GM18868 (cell line): ENCODE measurements around the gene ANO2.

ENCODE experiments used
- ATAC-seq: cut with Tn5 transposase; IDR thresholded peaks from one replicate; pipeline ENCODE4 v1.9.1; 2021; ENCODE audit warnings: mild to moderate bottlenecking, moderate library complexity; ENCODE audit not compliant: unreplicated experiment

ANO2 gene

GRCh38 chr12:5945071-5946008, at the start of gene ANO2:
Gene ANO2, minus strand, starts transcription at chr12:5945259. Its CDS starts 42 bp downstream, at chr12:5945217.
- ATAC-seq, result no peak

GRCh38 chr12:5989621-5990020, 44.6 kb upstream of the ANO2 start:
- ATAC-seq, result no peak

GRCh38 chr12:5988659-5989116, 43.6 kb upstream of the ANO2 start:
- peak; percentile 51 for ATAC-seq

- no peak for ATAC-seq
Observed at GRCh38 chr12:5988088-5988487, 43.0 kb upstream of the ANO2 start.

- no peak for ATAC-seq
Observed at GRCh38 chr12:5987573-5987972, 42.5 kb upstream of the ANO2 start.

- no peak for ATAC-seq
Observed at GRCh38 chr12:5985471-5985870, 40.4 kb upstream of the ANO2 start.

GRCh38 chr12:5984873-5985272, 39.8 kb upstream of the ANO2 start:
- no peak for ATAC-seq

GRCh38 chr12:5982106-5982505, 37.0 kb upstream of the ANO2 start:
- no peak for ATAC-seq

- ATAC-seq, result no peak
Observed at GRCh38 chr12:5977556-5977955, 32.5 kb upstream of the ANO2 start.

- no peak for ATAC-seq
Observed at GRCh38 chr12:5976711-5977110, 31.7 kb upstream of the ANO2 start.

GRCh38 chr12:5976196-5976595, 31.1 kb upstream of the ANO2 start:
- ATAC-seq, result no peak

- ATAC-seq, result no peak
Observed at GRCh38 chr12:5973461-5974115, 28.5 kb upstream of the ANO2 start.

- no peak for ATAC-seq
Observed at GRCh38 chr12:5972387-5972786, 27.3 kb upstream of the ANO2 start.

GRCh38 chr12:5971194-5971850, 26.3 kb upstream of the ANO2 start:
- ATAC-seq, result no peak

- no peak for ATAC-seq
Observed at GRCh38 chr12:5969974-5970690, 25.1 kb upstream of the ANO2 start.

GRCh38 chr12:5969156-5969973, 24.3 kb upstream of the ANO2 start:
- ATAC-seq, result no peak

GRCh38 chr12:5967645-5968415, 22.8 kb upstream of the ANO2 start:
- no peak for ATAC-seq

- no peak for ATAC-seq
Observed at GRCh38 chr12:5966486-5967095, 21.5 kb upstream of the ANO2 start.

- no peak for ATAC-seq
Observed at GRCh38 chr12:5965950-5966383, 20.9 kb upstream of the ANO2 start.
